Nasal cavity respiratory epithelium epithelial cell of viscerocranial mucosa (primary cell): Measurements from ENCODE around the gene IMMP1L. TPM values are rescaled to one million over a fixed set of nuclear protein-coding genes. Genes with fewer than 3 reads are reported as not detected.

Source experiments
- total RNA-seq: library from RNA; depleted of rRNA; stranded (reverse); fragments of >200 nt; gene quantifications from 2 replicates; pipeline ENCODE4 v1.2.3, GENCODE V29; 2014

The IMMP1L gene, protein sequence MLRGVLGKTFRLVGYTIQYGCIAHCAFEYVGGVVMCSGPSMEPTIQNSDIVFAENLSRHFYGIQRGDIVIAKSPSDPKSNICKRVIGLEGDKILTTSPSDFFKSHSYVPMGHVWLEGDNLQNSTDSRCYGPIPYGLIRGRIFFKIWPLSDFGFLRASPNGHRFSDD
- 18.2 and 20.5 TPM in 2 replicates for total RNA-seq

DNA sequence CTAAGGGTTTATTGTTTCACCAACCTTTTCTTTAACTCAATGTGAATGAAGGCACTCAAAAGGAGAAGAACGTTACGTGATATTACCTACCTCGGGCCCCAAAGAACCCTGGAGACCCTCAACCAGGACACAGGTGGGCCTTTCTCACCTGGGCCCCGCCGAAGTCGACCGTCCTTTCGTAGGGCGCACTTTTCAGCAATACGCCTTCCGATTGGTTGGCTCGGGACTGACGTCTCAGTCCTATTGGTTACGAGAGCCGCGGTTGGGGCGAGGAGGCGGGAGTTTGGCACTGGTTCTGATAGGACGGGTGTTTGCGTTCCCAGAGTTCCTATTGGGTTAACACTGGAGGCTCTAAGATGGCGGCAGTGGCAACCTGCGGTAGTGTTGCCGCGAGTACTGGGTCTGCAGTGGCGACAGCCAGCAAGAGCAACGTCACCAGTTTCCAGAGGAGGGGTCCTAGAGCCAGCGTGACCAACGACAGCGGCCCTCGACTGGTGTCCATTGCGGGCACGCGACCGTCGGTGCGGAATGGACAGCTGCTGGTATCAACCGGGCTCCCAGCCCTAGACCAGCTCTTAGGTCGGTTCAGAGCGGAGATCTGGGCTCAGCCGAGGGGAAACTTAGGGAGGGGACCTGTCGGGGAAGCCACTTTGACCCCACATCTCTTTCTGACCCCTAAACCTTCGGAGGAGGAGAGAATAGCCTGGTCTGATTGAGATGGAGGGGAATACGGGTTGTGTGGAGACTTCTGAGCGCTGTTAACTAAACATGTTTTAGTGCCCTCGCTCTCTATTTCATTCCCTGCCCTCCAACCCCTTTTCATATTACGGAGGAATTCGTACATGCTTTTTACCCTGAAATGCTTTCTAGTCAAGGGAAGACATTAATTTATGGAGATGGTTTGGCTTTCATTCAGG is at the start of gene IMMP1L, which contains the start of gene ELP4:
IMMP1L (minus strand) TSS at position 194 of the 917 bp plus-strand sequence. CDS start 46,346 bp downstream, outside the sequence.
ELP4 (plus strand) TSS at position 339 of the 917 bp plus-strand sequence; CDS start at position 357, 18 bp downstream.

Other genes starting within 250 kb of the IMMP1L start
- 0.28 TPM in 1 of 2 replicates, not detected in the other for gene DCDC1, start 139.9 kb downstream of the IMMP1L start, total RNA-seq
- 22.2 and 27.0 TPM in 2 replicates for gene DNAJC24, start 139.8 kb downstream of the IMMP1L start, total RNA-seq
- gene ELP4, start 145 bp upstream of the IMMP1L start, total RNA-seq = 12.6 and 16.0 TPM in 2 replicates